Astrocyte (in vitro differentiated cells and primary cell): Measurements from ENCODE around the gene XPO1.

Source experiments
- CTCF ChIP-seq: IDR thresholded peaks from 2 replicates; pipeline ENCODE4 v1.5.1; 2011; ENCODE audit warnings: low read depth, mild to moderate bottlenecking, inconsistent platforms, low read length, moderate library complexity; ENCODE audit not compliant: insufficient read depth
- EZH2 ChIP-seq: IDR thresholded peaks from 2 replicates; pipeline ENCODE4 v1.6.1; 2012; ENCODE audit warnings: mild to moderate bottlenecking, low read length, inconsistent platforms; ENCODE audit not compliant: insufficient read depth

- TF ChIP-seq CTCF, result no peak
- TF ChIP-seq EZH2, result no peak
Observed at GRCh38 chr2:61566566-61566965, 28.4 kb upstream of the XPO1 start.
